Liver (tissue), 3 donors: ENCODE results near the gene MARCHF10.

ENCODE experiments used
- HNF4A ChIP-seq, 2 donors: conservative IDR thresholded peaks; 2 replicates each; pipeline ENCODE4 v1.6.1; 2016; ENCODE audit warnings: antibody characterized with exemption in 2 of 2, mild to moderate bottlenecking in 2 of 2
- JUND ChIP-seq, 2 donors: IDR thresholded peaks; 2 replicates each; pipeline ENCODE4 v1.6.1; 2016; ENCODE audit warnings: antibody characterized with exemption in 2 of 2
- SP1 ChIP-seq: IDR thresholded peaks from 2 replicates; pipeline ENCODE4 v1.6.1; 2018; ENCODE audit warnings: antibody characterized with exemption, mild to moderate bottlenecking
- TAF1 ChIP-seq: conservative IDR thresholded peaks from 2 replicates; pipeline ENCODE4 v1.6.1; 2016; ENCODE audit warnings: antibody characterized with exemption, mild to moderate bottlenecking
- TF ChIP-seq, protein P1 (sequence below): fragments of 150-350 bp; IDR thresholded peaks from 2 replicates; pipeline ENCODE4 v1.5.1; 2017; ENCODE audit warnings: improper control_type of control experiment, low read depth, low read length; ENCODE audit not compliant: missing input control
- TF ChIP-seq, protein P2 (sequence below): IDR thresholded peaks from 2 replicates; pipeline ENCODE4 v1.6.1; 2016; ENCODE audit warnings: antibody characterized with exemption
- donor health status: healthy.
- donor health status: healthy.

- TF ChIP-seq, protein P1, sequence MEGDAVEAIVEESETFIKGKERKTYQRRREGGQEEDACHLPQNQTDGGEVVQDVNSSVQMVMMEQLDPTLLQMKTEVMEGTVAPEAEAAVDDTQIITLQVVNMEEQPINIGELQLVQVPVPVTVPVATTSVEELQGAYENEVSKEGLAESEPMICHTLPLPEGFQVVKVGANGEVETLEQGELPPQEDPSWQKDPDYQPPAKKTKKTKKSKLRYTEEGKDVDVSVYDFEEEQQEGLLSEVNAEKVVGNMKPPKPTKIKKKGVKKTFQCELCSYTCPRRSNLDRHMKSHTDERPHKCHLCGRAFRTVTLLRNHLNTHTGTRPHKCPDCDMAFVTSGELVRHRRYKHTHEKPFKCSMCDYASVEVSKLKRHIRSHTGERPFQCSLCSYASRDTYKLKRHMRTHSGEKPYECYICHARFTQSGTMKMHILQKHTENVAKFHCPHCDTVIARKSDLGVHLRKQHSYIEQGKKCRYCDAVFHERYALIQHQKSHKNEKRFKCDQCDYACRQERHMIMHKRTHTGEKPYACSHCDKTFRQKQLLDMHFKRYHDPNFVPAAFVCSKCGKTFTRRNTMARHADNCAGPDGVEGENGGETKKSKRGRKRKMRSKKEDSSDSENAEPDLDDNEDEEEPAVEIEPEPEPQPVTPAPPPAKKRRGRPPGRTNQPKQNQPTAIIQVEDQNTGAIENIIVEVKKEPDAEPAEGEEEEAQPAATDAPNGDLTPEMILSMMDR, result no peak
- TF ChIP-seq JUND (IDR thresholded peaks at IDR 0.05) (no peak), HNF4A (conservative IDR thresholded peaks at IDR 0.05) (no peak), SP1 (no peak), TAF1 (no peak)
- TF ChIP-seq, protein P2, sequence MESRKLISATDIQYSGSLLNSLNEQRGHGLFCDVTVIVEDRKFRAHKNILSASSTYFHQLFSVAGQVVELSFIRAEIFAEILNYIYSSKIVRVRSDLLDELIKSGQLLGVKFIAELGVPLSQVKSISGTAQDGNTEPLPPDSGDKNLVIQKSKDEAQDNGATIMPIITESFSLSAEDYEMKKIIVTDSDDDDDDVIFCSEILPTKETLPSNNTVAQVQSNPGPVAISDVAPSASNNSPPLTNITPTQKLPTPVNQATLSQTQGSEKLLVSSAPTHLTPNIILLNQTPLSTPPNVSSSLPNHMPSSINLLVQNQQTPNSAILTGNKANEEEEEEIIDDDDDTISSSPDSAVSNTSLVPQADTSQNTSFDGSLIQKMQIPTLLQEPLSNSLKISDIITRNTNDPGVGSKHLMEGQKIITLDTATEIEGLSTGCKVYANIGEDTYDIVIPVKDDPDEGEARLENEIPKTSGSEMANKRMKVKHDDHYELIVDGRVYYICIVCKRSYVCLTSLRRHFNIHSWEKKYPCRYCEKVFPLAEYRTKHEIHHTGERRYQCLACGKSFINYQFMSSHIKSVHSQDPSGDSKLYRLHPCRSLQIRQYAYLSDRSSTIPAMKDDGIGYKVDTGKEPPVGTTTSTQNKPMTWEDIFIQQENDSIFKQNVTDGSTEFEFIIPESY, result no peak
Observed at GRCh38 chr17:62657145-62657665, 150.9 kb downstream of the MARCHF10 start.
